Lower lobe of right lung (tissue), 2 donors: ENCODE results near the gene AFAP1. TPM values are rescaled to one million over a fixed set of nuclear protein-coding genes. Genes with fewer than 3 reads are reported as not detected.

Experiments
- ATAC-seq, 2 donors: fragments of 200-7000 bp; cut with Tn5 transposase; one replicate each; pipeline ENCODE4 v1.9.1; 2020 to 2022; ENCODE audit warnings: mild to moderate bottlenecking in 2 of 2, moderate library complexity in 2 of 2
- DNase-seq: peaks from one replicate; pipeline ENCODE4 v3.0.0-alpha.2; 2020
- H3K27ac ChIP-seq: fragments of 200-600 bp; one replicate; pipeline ENCODE4 v1.8.0; 2022
- H3K27me3 ChIP-seq: fragments of 200-600 bp; one replicate; pipeline ENCODE4 v1.8.0; 2022; ENCODE audit warnings: low read depth
- H3K36me3 ChIP-seq: fragments of 200-600 bp; one replicate; pipeline ENCODE4 v1.8.0; 2022; ENCODE audit warnings: mild to moderate bottlenecking
- H3K4me1 ChIP-seq: fragments of 200-600 bp; one replicate; pipeline ENCODE4 v1.8.0; 2022
- H3K4me3 ChIP-seq: fragments of 200-600 bp; one replicate; pipeline ENCODE4 v1.8.0; 2022; ENCODE audit warnings: mild to moderate bottlenecking
- H3K9me3 ChIP-seq: fragments of 200-600 bp; one replicate; pipeline ENCODE4 v1.8.0; 2022
- intact Hi-C: fragments of 100-400 bp; cut with DNase I; formaldehyde crosslinking; loops from one replicate; pipeline ENCODE4 v1.11.0; 2022
- total RNA-seq: library from RNA; stranded (reverse); fragmentation: NEBNext Ultra II Directional; extraction: Animal tissue kit (Norgen Biotek cat#: 25700); gene quantifications from one replicate; pipeline ENCODE4 v1.2.1, GENCODE V29; 2021
- TF ChIP-seq, protein P1 (sequence below): fragments of 200-600 bp; IDR thresholded peaks from one replicate; pipeline ENCODE4 v1.8.0; 2022; ENCODE audit warnings: antibody characterized with exemption, mild to moderate bottlenecking
- donor health status: DM: no; HTN: yes; CAD: no; lungs with severe emphysema.

AFAP1 gene
- total RNA-seq, 1 donor from 2014 or later: 21.0 TPM

DNA sequence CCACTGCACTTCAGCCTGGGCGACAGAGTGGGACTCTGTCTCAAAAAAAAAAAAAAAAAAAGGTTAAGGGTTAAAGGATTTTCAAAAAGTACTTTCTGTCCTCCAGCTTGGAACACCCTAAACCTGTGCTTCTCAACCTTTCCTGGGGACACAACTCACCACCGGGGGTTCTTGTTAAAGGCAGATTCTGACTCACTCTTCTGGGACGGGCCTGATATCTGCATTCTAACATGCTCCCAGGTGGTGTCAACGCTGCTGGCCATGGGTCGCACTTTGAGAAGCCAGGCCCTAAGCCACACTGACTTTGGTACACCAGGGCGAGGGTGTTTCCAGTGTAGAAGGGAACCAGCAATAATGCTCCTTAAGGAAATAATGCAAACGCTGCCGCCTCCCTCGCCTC is 46.1 kb downstream of the AFAP1 start:
- intact Hi-C loops: no loop called here
- no peak for ATAC-seq
- DNase-seq: no peak
- Histone ChIP-seq H3K4me3 (no peak overlapping the region), H3K27me3 (no peaks in the 10 kb centered on the region), H3K27ac (no peak overlapping the region), H3K36me3 (no peaks in the 10 kb centered on the region), H3K4me1 (peaks cover 13% of the 10 kb centered on the region), H3K9me3 (peaks cover 6% of the 10 kb centered on the region)
- TF ChIP-seq, protein P1, sequence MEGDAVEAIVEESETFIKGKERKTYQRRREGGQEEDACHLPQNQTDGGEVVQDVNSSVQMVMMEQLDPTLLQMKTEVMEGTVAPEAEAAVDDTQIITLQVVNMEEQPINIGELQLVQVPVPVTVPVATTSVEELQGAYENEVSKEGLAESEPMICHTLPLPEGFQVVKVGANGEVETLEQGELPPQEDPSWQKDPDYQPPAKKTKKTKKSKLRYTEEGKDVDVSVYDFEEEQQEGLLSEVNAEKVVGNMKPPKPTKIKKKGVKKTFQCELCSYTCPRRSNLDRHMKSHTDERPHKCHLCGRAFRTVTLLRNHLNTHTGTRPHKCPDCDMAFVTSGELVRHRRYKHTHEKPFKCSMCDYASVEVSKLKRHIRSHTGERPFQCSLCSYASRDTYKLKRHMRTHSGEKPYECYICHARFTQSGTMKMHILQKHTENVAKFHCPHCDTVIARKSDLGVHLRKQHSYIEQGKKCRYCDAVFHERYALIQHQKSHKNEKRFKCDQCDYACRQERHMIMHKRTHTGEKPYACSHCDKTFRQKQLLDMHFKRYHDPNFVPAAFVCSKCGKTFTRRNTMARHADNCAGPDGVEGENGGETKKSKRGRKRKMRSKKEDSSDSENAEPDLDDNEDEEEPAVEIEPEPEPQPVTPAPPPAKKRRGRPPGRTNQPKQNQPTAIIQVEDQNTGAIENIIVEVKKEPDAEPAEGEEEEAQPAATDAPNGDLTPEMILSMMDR: no peak

- Histone ChIP-seq H3K36me3 (no peaks in the 10 kb centered on the region), H3K27ac (no peak overlapping the region), H3K9me3 (peaks cover 10% of the 10 kb centered on the region), H3K4me3 (no peak overlapping the region), H3K4me1 (peaks cover 13% of the 10 kb centered on the region), H3K27me3 (no peaks in the 10 kb centered on the region)
- TF ChIP-seq, protein P1: no peak
- intact Hi-C loops: no loop called here
- ATAC-seq: peak; percentile 14 to 35
- DNase-seq: no peak
Observed at GRCh38 chr4:7892212-7893019, 47.2 kb downstream of the AFAP1 start.

DNA sequence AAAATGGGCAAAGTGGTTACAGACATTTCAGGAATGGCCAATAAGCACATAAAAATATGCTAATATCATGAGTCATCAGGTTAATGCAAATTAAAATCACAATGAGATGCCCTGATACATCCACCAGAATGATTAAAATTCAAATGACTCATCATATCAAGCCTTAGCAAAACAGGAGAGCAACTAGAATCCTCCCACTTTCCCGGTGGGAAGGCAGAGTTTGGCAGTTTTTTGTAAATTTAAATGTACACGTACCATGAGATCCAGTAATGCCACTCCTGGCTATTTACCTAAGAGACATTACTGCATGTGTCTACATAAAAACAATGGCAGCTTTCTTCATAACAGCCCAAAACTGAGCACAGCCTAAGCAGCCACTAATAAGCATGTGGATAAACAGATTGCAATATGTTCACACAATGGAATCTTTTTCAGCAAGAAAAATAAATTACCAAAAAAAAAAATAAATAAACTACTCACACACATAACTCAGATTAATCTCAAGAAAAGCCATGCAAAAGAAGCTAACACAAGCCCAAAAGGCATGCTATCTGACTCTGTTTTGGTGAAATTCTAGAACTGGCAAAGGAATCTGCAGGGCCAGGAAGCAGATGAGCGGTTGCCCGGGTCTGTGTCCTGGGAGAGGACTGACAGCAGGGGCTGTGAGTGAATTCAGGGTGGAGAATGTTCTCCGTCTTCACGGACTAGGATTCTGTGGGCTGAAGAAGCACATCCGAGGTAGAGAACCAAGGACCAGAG is 48.8 kb downstream of the AFAP1 start:
- ATAC-seq: no peak
- TF ChIP-seq, protein P1: no peak

GRCh38 chr4:7887436-7887835 is 52.2 kb downstream of the AFAP1 start:
- no peak for DNase-seq
- Histone ChIP-seq H3K9me3 (peaks cover 10% of the 10 kb centered on the region), H3K27ac (no peak overlapping the region), H3K36me3 (no peaks in the 10 kb centered on the region), H3K27me3 (no peaks in the 10 kb centered on the region), H3K4me1 (peaks cover 24% of the 10 kb centered on the region), H3K4me3 (no peak overlapping the region)
- intact Hi-C loops: no loop called here
- ATAC-seq: no peak
- TF ChIP-seq, protein P1: no peak

More for the DNA sequence above, 48.8 kb downstream of the AFAP1 start:
- Histone ChIP-seq H3K27me3 (no peaks in the 10 kb centered on the region), H3K36me3 (no peaks in the 10 kb centered on the region), H3K27ac (no peak overlapping the region), H3K9me3 (peaks cover 10% of the 10 kb centered on the region), H3K4me1 (peaks cover 24% of the 10 kb centered on the region), H3K4me3 (no peak overlapping the region)
- DNase-seq: no peak
- intact Hi-C loops: no loop called here

GRCh38 chr4:7886007-7886973 is 53.4 kb downstream of the AFAP1 start:
- H3K4me1 ChIP-seq: peaks cover 21% of the 10 kb centered on the region
- no peak overlapping the region for H3K27ac ChIP-seq
- H3K36me3 ChIP-seq: no peaks in the 10 kb centered on the region
- H3K4me3 ChIP-seq: no peak overlapping the region
- peaks cover 10% of the 10 kb centered on the region for H3K9me3 ChIP-seq
- intact Hi-C loops: no loop called here
- ATAC-seq (no peak), DNase-seq (no peak)
- TF ChIP-seq, protein P1: no peak
- no peaks in the 10 kb centered on the region for H3K27me3 ChIP-seq
